ENCODE data around the gene SMOC2. TPM values are rescaled to one million over a fixed set of nuclear protein-coding genes. Genes with fewer than 3 reads are reported as not detected.
"Not testable (repeated sequence)": the region's sequence is repeated elsewhere in the genome, so short reads cannot be mapped to it uniquely, and the experiment has no call there.

SMOC2 gene
- total RNA-seq, 1 donor from 2014 or later: not detected

DNA sequence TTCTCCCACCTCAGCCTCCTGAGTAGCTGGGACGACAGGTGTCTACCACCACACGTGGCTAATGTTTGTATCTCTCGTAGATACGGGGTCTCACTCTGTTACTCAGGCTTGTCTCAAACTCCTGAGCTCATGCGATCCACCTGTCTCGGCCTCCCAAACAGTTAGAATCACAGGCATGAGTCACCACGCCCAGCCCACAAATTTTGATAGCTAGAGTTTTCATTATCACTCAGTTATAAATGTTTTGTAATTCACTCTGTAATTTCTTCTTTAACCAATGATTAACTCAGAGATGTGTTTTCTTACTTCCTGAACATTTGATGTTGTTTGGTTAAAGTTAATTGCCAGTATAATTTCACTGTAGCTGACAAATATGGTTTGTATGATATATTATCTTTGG, 249.3 kb downstream of the SMOC2 start:
- H3K4me1 Mint-ChIP-seq (ENCODE audit: unreplicated experiment): peaks cover 3% of the 10 kb centered on the region
- no peaks in the 10 kb centered on the region for H3K36me3 Mint-ChIP-seq (ENCODE audit: low read depth, unreplicated experiment)
- no peak for TF ChIP-seq CTCF (IDR thresholded peaks at IDR 0.05; ENCODE audit: unreplicated experiment)
- peaks cover 5% of the 10 kb centered on the region for H3K27me3 Mint-ChIP-seq (ENCODE audit: unreplicated experiment)
- no peak for DNase-seq (ENCODE audit: low spot score)
- H3K4me3 Mint-ChIP-seq (ENCODE audit: unreplicated experiment): no peak overlapping the region
- H3K9me3 Mint-ChIP-seq (ENCODE audit: unreplicated experiment): no peaks in the 10 kb centered on the region
- H3K27ac Mint-ChIP-seq (ENCODE audit: unreplicated experiment): no peak overlapping the region

DNA sequence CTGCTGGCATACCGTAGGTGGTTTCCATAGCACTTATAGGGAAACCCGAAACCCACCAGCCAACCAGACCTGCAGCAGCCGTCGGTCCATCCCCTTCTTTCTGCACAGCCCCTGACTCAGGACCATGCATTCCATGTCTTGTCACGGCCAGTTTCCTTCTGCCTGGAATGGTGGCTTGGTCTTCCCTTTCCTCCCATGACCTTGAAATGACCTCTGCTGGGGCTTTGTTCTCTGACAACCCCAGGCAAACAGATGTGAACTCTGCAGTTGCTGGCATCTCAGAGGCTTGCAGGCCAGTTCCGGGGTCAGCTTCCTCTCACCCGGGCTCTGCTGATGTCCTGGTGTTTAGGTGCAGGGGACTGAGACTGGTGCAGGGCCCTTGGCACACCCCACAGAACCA, 250.8 kb downstream of the SMOC2 start:
- no peak for DNase-seq (ENCODE audit: low spot score)
- TF ChIP-seq CTCF (IDR thresholded peaks at IDR 0.05; ENCODE audit: unreplicated experiment): no peak
- no peak overlapping the region for H3K27ac Mint-ChIP-seq (ENCODE audit: unreplicated experiment)
- H3K4me3 Mint-ChIP-seq (ENCODE audit: unreplicated experiment): no peak overlapping the region
- H3K4me1 Mint-ChIP-seq (ENCODE audit: unreplicated experiment): peaks cover 3% of the 10 kb centered on the region
- peaks cover 5% of the 10 kb centered on the region for H3K27me3 Mint-ChIP-seq (ENCODE audit: unreplicated experiment)
- no peaks in the 10 kb centered on the region for H3K9me3 Mint-ChIP-seq (ENCODE audit: unreplicated experiment)
- no peaks in the 10 kb centered on the region for H3K36me3 Mint-ChIP-seq (ENCODE audit: low read depth, unreplicated experiment)

- no peak overlapping the region for H3K27ac Mint-ChIP-seq (ENCODE audit: unreplicated experiment)
- H3K36me3 Mint-ChIP-seq (ENCODE audit: low read depth, unreplicated experiment): no peaks in the 10 kb centered on the region
- peaks cover 2% of the 10 kb centered on the region for H3K27me3 Mint-ChIP-seq (ENCODE audit: unreplicated experiment)
- H3K9me3 Mint-ChIP-seq (ENCODE audit: unreplicated experiment): no peaks in the 10 kb centered on the region
- peaks cover 3% of the 10 kb centered on the region for H3K4me1 Mint-ChIP-seq (ENCODE audit: unreplicated experiment)
- no peak for DNase-seq (ENCODE audit: low spot score)
- TF ChIP-seq CTCF (IDR thresholded peaks at IDR 0.05; ENCODE audit: unreplicated experiment): no peak
- no peak overlapping the region for H3K4me3 Mint-ChIP-seq (ENCODE audit: unreplicated experiment)
Observed at GRCh38 chr6:168692193-168692914, 251.4 kb downstream of the SMOC2 start.

DNA sequence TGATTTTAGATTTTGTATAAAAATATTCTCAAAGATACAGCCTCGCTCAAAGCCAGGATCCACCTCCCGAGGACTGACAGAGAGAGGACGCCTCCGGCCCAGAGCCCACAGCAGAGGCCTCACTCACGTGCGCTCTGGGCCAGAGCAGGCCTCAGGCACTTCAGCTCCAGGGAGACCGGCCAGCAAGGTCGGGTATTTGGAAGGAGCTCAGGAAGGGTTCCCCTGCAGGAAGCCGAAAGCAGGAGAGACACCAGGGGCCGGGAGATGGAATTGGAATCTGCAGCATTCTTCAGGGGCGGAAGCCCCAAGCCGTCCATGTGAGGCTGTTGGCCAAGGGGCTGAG, 251.9 kb downstream of the SMOC2 start:
- not testable (repeated sequence) for H3K4me1 Mint-ChIP-seq (ENCODE audit: unreplicated experiment); H3K4me3 Mint-ChIP-seq (ENCODE audit: unreplicated experiment); H3K27ac Mint-ChIP-seq (ENCODE audit: unreplicated experiment); H3K36me3 Mint-ChIP-seq (ENCODE audit: low read depth, unreplicated experiment); DNase-seq (ENCODE audit: low spot score); H3K9me3 Mint-ChIP-seq (ENCODE audit: unreplicated experiment); H3K27me3 Mint-ChIP-seq (ENCODE audit: unreplicated experiment)

GRCh38 chr6:168694797-168695196, 253.8 kb downstream of the SMOC2 start:
- DNase-seq (ENCODE audit: low spot score); H3K27me3 Mint-ChIP-seq (ENCODE audit: unreplicated experiment); H3K4me1 Mint-ChIP-seq (ENCODE audit: unreplicated experiment); H3K9me3 Mint-ChIP-seq (ENCODE audit: unreplicated experiment); H3K36me3 Mint-ChIP-seq (ENCODE audit: low read depth, unreplicated experiment); H3K4me3 Mint-ChIP-seq (ENCODE audit: unreplicated experiment); H3K27ac Mint-ChIP-seq (ENCODE audit: unreplicated experiment): not testable (repeated sequence)

GRCh38 chr6:168695701-168696100, 254.7 kb downstream of the SMOC2 start:
- TF ChIP-seq CTCF (IDR thresholded peaks at IDR 0.05; ENCODE audit: unreplicated experiment): no peak
- Mint-ChIP-seq H3K27me3 (ENCODE audit: unreplicated experiment) (peaks cover 2% of the 10 kb centered on the region), H3K36me3 (ENCODE audit: low read depth, unreplicated experiment) (no peaks in the 10 kb centered on the region), H3K9me3 (ENCODE audit: unreplicated experiment) (no peaks in the 10 kb centered on the region), H3K4me1 (ENCODE audit: unreplicated experiment) (peaks cover 3% of the 10 kb centered on the region), H3K4me3 (ENCODE audit: unreplicated experiment) (no peak overlapping the region), H3K27ac (ENCODE audit: unreplicated experiment) (no peak overlapping the region)
- DNase-seq (ENCODE audit: low spot score): no peak
